Memory B cell (primary cell): ENCODE data around the gene CCDC154.
"Not testable (repeated sequence)": the region's sequence is repeated elsewhere in the genome, so short reads cannot be mapped to it uniquely, and the experiment has no call there.

Experiments
- ATAC-seq: fragments of 150-1000 bp; cut with Tn5 transposase; 2 replicates; pipeline ENCODE4 v1.10.0; 2021; ENCODE audit warnings: low read depth, mild to moderate bottlenecking, moderate library complexity
- DNase-seq, 2 donors: peaks; one replicate each; pipeline ENCODE4 v3.0.0; 2022; ENCODE audit warnings: low spot score in 2 of 2
- H3K27ac Mint-ChIP-seq: one replicate; pipeline ENCODE4 v1.8.0; 2022; ENCODE audit warnings: mild to moderate bottlenecking, moderate library complexity, mixed read lengths
- H3K27me3 Mint-ChIP-seq: one replicate; pipeline ENCODE4 v1.8.0; 2022; ENCODE audit warnings: mixed read lengths
- H3K36me3 Mint-ChIP-seq: one replicate; pipeline ENCODE4 v1.8.0; 2022; ENCODE audit warnings: mild to moderate bottlenecking, mixed read lengths
- H3K4me1 Mint-ChIP-seq: one replicate; pipeline ENCODE4 v1.8.0; 2022; ENCODE audit warnings: mixed read lengths
- H3K4me3 Mint-ChIP-seq: one replicate; pipeline ENCODE4 v1.8.0; 2022; ENCODE audit warnings: mild to moderate bottlenecking, moderate library complexity, mixed read lengths
- H3K9me3 Mint-ChIP-seq: one replicate; pipeline ENCODE4 v1.8.0; 2022; ENCODE audit warnings: mixed read lengths

Gene CCDC154

DNA sequence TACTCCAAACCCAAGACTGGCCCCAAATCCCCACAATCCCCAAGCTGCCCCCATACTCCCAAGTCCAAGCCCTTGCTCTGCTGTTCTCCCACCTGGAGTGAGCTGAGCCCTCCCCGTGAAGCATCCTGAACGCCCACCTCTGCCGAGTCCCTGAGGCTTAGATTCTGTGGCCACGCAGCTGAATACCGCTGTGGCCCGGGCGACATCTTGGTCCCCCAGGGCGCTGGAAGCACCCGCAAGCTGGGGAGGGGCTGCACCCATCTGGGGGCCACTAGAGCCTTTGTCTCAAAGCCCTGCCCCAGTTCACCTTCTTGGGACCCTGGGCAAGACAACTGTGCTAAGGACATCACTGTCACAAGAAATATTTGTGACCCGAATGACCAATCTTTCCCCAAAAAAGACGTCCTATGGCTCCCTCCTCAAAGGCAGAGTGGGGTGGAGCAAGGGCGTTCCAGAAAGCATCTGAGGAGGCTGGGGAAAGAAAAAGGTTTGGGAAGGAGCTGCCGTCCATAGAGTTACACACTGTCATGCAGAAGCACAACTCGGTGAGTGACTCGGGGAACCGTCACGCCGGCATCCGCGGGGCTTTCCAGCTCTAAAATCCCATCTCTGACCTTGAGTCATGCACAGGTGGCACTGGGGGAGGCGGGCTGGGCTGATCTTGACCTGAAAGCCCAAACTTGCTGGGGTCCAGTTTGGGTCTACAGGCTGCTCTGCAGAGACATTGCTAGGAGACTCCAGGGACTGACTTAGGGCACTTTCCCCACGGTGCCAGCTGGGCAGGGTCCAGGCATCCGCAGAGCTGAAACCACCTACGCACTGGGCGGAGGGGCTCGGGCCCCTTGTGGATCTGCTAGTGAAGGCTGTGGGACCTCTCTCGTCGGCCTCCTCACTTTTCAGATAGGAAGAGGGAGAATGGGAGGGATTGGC, 37.8 kb upstream of the CCDC154 start:
- Mint-ChIP-seq H3K36me3 (peaks cover 4% of the 10 kb centered on the region), H3K4me3 (no peak overlapping the region), H3K4me1 (peaks cover 17% of the 10 kb centered on the region), H3K9me3 (peaks cover 3% of the 10 kb centered on the region), H3K27me3 (no peaks in the 10 kb centered on the region), H3K27ac (peak overlapping the region; percentile 97)
- ATAC-seq (peak; percentile 49), DNase-seq (no peak)

- peak overlapping the region; percentile 79 for H3K27ac Mint-ChIP-seq
- not testable (repeated sequence) for ATAC-seq, H3K27me3 Mint-ChIP-seq, H3K36me3 Mint-ChIP-seq, DNase-seq, H3K4me3 Mint-ChIP-seq, H3K9me3 Mint-ChIP-seq
- H3K4me1 Mint-ChIP-seq, result peaks cover 25% of the 10 kb centered on the region
Measured at GRCh38 chr16:1478937-1479336, 34.6 kb upstream of the CCDC154 start.

GRCh38 chr16:1477033-1477432, 32.7 kb upstream of the CCDC154 start:
- no peak overlapping the region for H3K4me3 Mint-ChIP-seq
- H3K36me3 Mint-ChIP-seq, result peaks cover 3% of the 10 kb centered on the region

DNA sequence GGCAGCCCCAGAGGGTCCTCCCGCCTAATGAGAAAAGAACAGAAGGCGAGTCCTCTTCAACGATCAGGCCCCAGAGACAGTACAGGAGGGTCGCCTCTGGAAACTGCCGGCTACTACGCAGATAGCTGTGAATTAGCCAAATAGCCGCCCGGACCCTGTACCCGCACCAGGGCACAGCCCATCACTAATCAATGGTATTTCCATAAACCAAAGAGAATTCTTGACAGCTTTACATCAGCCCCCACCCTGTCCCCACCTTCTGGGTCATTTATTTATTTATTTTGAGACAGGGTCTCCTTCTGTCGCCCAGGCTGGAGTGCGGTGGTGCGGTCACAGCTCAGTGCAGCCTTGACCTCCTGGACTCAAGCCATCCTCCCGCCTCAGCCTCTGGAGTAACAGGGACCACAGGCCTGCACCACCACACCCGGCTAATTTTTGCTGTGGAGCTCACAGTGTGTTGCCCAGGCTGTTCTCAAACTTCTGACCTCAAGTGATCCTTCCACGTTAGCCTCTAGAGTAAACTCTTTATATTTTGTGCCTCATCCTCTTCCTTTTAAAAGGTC, 31.3 kb upstream of the CCDC154 start:
- Mint-ChIP-seq H3K27me3 (no peaks in the 10 kb centered on the region), H3K36me3 (peaks cover 3% of the 10 kb centered on the region), H3K4me3 (peak overlapping the region; percentile 89), H3K27ac (peak overlapping the region; percentile 88), H3K4me1 (peaks cover 34% of the 10 kb centered on the region), H3K9me3 (peaks cover 3% of the 10 kb centered on the region)
- DNase-seq (no peak), ATAC-seq (no peak)

More at GRCh38 chr16:1477033-1477432, 32.7 kb upstream of the CCDC154 start:
- H3K9me3 Mint-ChIP-seq, result peaks cover 3% of the 10 kb centered on the region
- no peaks in the 10 kb centered on the region for H3K27me3 Mint-ChIP-seq
- ATAC-seq (no peak), DNase-seq (no peak)
- no peak overlapping the region for H3K27ac Mint-ChIP-seq
- H3K4me1 Mint-ChIP-seq, result peaks cover 32% of the 10 kb centered on the region

DNA sequence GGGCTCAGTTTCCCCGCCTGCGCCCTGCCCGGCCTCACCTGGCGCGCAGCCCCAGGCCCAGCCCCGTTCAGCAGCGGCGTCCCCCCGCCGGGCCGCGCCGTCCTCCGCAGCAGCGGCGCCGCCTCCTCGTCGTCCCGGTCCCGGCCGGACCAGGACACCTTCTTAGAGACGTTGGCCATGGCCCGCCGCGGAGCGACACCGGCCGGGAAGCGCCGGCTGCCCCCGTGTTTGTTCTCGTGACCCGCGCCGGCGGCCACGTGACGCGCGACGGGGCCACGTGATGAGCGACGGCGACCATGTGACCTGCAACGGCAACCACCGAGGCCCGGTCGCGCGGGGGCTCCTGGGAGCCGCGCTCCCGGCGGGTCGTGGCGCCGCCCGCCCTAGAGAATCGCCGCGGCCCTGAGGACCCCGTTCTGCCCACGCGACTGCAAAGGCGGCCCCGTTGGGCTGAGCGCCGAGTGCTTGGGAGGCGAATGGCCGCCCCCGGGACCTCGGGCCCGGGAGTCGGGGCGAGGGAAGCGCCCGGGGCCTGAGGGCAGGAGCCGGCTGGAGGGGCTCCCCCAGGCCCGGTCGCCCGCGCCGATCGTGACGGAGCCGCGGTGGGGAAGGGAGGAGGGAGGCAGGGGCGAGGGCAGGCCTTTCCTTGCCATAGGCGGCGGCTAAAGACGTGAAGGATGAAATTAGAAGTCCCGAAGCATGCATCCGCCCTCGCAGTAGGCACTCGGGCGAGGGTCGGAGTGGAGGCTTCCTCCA, 30.6 kb upstream of the CCDC154 start, which contains the start of gene CLCN7:
TSS of gene CLCN7 (minus strand) at position 233 of the 756 bp plus-strand sequence. CDS start at position 179, 54 bp downstream.
- H3K4me1 Mint-ChIP-seq, result peaks cover 35% of the 10 kb centered on the region
- DNase-seq, result peak; percentile 84 to 90
- peaks cover 3% of the 10 kb centered on the region for H3K9me3 Mint-ChIP-seq
- peaks cover 3% of the 10 kb centered on the region for H3K36me3 Mint-ChIP-seq
- ATAC-seq, result peak; percentile 88
- no peaks in the 10 kb centered on the region for H3K27me3 Mint-ChIP-seq
- peak within 1 kb of the TSS; percentile 88 for H3K27ac Mint-ChIP-seq
- H3K4me3 Mint-ChIP-seq, result peak within 1 kb of the TSS; percentile 89

DNA sequence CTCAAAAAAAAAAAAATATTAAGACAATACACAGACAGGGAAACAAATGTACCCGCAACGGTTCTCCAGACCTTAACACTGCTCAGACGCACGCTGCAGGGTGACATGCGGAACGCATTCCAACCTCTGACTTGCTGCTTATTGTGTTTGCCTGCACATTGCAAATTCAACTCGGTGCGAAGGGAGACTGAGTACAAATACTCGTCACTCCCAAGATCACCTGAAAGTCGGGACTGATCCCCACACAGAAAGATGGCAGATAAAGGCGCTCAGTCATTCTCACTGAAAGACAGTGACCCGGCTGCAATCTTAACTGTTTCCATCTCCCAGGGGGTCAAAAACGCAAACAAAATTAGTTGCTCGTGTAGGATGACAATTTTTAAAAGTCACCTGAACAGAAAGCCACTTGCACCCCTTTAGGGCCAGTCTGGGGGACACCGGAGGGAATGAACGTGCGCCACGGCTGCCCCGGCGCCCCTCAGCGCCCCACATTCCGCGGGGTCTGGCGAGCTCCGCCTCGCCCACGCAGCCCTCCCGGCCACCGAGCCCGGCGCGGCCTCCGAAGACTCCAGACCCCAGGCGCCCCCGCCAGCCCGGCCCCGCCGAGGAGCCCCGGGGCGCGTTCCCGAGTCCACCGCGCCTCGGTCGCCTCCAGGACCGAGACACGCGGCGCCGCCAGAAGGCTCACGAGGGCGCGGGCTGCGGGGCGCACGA, 29.9 kb upstream of the CCDC154 start:
- H3K4me3 Mint-ChIP-seq, result peak overlapping the region; percentile 75
- H3K27ac Mint-ChIP-seq, result peak overlapping the region; percentile 88
- H3K4me1 Mint-ChIP-seq, result peaks cover 41% of the 10 kb centered on the region
- peaks cover 3% of the 10 kb centered on the region for H3K9me3 Mint-ChIP-seq
- ATAC-seq (peak; percentile 1), DNase-seq (no peak)
- no peaks in the 10 kb centered on the region for H3K27me3 Mint-ChIP-seq
- peaks cover 3% of the 10 kb centered on the region for H3K36me3 Mint-ChIP-seq

- H3K36me3 Mint-ChIP-seq, result no peaks in the 10 kb centered on the region
- ATAC-seq (no peak), DNase-seq (no peak)
- peaks cover 37% of the 10 kb centered on the region for H3K4me1 Mint-ChIP-seq
- H3K9me3 Mint-ChIP-seq, result no peaks in the 10 kb centered on the region
- peak overlapping the region; percentile 67 for H3K4me3 Mint-ChIP-seq
- peak overlapping the region; percentile 78 for H3K27ac Mint-ChIP-seq
- no peaks in the 10 kb centered on the region for H3K27me3 Mint-ChIP-seq
Measured at GRCh38 chr16:1472974-1473373, 28.6 kb upstream of the CCDC154 start.

DNA sequence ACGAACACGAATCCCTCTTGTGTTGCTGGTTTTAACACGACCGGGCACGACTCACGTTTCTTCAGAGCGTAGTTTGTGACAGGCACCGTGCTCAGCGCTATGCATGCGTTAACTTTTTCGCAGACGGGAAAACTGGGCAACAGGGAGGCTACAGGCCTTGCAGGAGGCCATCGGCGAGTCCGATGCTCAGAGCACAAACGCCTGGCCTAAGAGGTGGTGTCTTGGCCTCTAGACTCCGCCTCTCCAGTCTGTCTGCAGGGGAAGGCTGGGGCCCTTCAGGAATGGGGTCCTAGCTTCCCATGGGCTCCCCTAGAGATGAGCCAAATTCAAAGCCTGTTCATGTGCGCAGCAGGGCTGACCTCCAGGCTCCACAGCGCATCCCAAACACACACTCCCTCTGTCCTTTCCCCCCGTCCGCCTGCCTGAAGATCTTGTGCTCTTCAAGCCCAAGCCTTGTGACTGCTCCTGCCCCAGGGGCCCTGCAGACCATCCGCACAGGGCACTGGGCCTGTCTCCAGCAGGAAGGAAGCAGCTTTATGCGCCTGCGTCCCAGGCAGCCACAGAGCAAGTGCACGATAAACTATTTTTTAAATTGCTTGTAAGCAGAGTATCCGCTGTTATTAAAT, 27.3 kb upstream of the CCDC154 start:
- H3K4me3 Mint-ChIP-seq, result peak overlapping the region; percentile 58
- H3K9me3 Mint-ChIP-seq, result no peaks in the 10 kb centered on the region
- DNase-seq (no peak), ATAC-seq (no peak)
- peaks cover 45% of the 10 kb centered on the region for H3K4me1 Mint-ChIP-seq
- no peaks in the 10 kb centered on the region for H3K27me3 Mint-ChIP-seq
- peaks cover 2% of the 10 kb centered on the region for H3K36me3 Mint-ChIP-seq
- peak overlapping the region; percentile 78 for H3K27ac Mint-ChIP-seq

GRCh38 chr16:1470481-1471251, 26.3 kb upstream of the CCDC154 start:
- Mint-ChIP-seq H3K4me1 (peaks cover 41% of the 10 kb centered on the region), H3K9me3 (no peaks in the 10 kb centered on the region), H3K27ac (peak overlapping the region; percentile 89), H3K4me3 (peak overlapping the region; percentile 42), H3K27me3 (no peaks in the 10 kb centered on the region), H3K36me3 (peaks cover 2% of the 10 kb centered on the region)
- no peak for ATAC-seq
- no peak for DNase-seq

GRCh38 chr16:1469693-1470201, 25.4 kb upstream of the CCDC154 start:
- Mint-ChIP-seq H3K9me3 (no peaks in the 10 kb centered on the region), H3K4me1 (peaks cover 39% of the 10 kb centered on the region), H3K36me3 (peaks cover 3% of the 10 kb centered on the region), H3K27me3 (no peaks in the 10 kb centered on the region), H3K27ac (peak overlapping the region; percentile 89), H3K4me3 (peak overlapping the region; percentile 72)
- ATAC-seq (peak; percentile 59), DNase-seq (no peak)

DNA sequence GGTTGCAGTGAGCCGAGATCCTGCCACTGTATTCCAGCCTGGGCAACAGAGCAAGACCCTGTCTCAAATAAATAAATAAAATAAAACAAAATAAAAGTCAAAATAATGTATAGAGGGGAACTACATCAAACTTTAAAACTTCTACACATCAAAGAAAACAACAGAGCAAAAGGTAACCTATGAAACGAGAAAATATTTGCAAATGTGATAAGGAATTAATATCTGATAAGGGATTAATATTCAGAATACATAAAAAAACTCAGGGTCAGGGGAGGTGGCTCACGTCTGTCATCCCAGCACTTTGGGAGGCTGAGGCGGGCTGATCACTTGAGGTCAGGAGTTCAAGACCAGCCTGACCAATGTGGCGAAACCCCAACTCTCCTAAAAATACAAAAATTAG, 24.8 kb upstream of the CCDC154 start:
- H3K27me3 Mint-ChIP-seq, DNase-seq, H3K36me3 Mint-ChIP-seq, H3K4me3 Mint-ChIP-seq, H3K9me3 Mint-ChIP-seq, ATAC-seq: not testable (repeated sequence)
- Mint-ChIP-seq H3K4me1 (peaks cover 38% of the 10 kb centered on the region), H3K27ac (peak overlapping the region; percentile 89)

- H3K36me3 Mint-ChIP-seq, result peaks cover 3% of the 10 kb centered on the region
- no peaks in the 10 kb centered on the region for H3K9me3 Mint-ChIP-seq
- peaks cover 36% of the 10 kb centered on the region for H3K4me1 Mint-ChIP-seq
- H3K27me3 Mint-ChIP-seq, result no peaks in the 10 kb centered on the region
- no peak for DNase-seq
- H3K27ac Mint-ChIP-seq, result no peak overlapping the region
- ATAC-seq, result no peak
- H3K4me3 Mint-ChIP-seq, result no peak overlapping the region
Measured at GRCh38 chr16:1468426-1468810, 24.1 kb upstream of the CCDC154 start.
